HG03039 (cell line): ENCODE results near the gene PRSS23.
"Not testable (repeated sequence)": the region's sequence is repeated elsewhere in the genome, so short reads cannot be mapped to it uniquely, and the experiment has no call there.

ENCODE experiments used
- ATAC-seq: cut with Tn5 transposase; IDR thresholded peaks from one replicate; pipeline ENCODE4 v1.9.1; 2021; ENCODE audit warnings: mild to moderate bottlenecking, moderate library complexity; ENCODE audit not compliant: unreplicated experiment

The PRSS23 gene

GRCh38 chr11:86812322-86812670 is 12.0 kb downstream of the PRSS23 start:
- no peak for ATAC-seq

DNA sequence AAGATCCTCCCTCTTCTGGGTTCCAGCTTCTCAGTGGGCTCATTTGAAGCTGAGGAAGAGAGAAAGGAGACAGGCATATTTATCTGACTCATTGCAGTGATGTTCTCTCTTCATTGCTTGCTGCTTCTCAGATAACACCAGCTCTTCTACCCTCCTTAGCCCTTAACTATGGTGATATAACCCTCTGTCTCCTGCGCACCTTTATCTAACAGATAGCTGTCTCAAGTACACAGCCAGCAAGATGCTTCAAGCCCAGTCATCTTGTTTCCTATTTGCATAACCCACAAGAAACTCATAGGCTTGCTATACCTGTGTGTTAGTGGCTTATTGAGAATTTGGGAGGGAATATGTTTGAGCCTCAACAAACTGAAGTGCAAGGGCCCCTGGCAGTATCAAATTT is 12.6 kb downstream of the PRSS23 start:
- ATAC-seq = no peak

- no peak for ATAC-seq
Observed at GRCh38 chr11:86814775-86815174, 14.4 kb downstream of the PRSS23 start.

- no peak for ATAC-seq
Observed at GRCh38 chr11:86815726-86816125, 15.4 kb downstream of the PRSS23 start.

DNA sequence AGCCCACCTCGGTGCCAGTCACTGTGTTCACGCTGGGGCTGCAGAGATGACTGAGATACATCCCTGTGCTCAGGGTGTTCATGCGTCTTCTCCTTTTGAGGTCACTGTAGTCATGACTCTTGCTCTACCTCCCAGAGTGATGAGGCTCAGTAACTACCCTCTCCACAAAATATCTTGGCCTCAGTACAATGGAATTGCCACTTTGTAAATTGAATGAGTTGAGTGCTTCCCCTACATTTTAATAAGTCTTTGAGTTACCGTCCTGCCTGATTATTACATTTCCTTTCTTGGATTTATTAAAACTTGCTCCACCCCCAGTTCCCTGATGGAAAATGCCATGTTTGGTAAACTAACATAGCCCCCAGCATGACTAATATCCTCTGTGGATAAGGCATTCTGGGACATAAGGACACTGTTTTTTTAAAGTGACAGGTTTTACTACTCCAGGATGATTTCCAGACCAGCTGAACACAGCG is 15.9 kb downstream of the PRSS23 start:
- no peak for ATAC-seq

DNA sequence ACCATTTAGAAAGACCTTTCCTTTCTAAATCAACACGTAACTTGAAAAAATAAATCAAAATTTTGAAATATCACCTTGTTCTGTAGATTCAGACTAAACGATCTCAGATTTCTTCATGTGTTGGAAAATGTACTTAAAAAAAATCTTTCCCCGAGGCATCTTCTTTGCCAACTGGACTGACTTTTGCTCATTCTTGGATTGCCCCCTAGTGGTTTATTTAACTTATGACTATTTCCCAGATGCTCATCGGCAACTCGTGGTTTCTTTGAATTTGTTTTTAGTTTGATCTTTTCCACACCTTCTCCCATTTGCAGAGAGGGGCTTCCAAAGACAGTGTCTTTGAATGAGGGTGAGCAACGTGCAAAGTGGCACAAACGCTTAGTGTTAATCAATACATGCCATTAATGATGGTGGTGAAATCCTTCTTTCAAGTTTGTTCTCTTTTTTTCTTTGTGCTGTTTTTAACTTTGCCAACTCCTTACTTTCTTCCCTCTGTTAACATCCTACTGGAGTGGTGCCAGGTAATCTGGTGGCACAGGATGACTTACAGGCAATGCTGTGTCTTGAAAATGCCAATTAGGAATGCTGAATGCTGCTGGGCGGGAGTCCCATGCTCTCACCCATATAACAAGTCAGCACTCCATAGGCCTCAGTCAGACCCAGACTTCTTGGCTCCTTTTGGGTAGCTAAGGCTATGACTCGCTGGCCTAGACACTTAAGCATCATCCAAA is 18.3 kb downstream of the PRSS23 start:
- no peak for ATAC-seq

DNA sequence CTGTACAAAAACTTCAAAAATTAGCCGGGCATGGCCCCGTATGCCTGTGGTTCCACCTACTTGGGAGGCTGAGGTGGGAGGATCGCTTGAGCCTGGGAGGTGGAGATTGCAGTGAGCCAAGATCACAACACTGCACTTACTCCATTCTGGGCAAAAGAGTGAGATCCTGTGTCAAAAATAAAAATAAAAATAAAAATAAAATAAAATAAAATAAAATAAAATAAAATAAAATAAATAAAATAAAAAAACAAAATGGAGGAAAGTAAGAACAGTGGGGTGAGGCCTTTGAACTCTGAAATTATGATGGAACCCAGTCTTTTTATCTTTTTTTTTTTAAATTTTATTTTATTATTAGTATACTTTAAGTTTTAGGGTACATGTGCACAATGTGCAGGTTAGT is 23.8 kb downstream of the PRSS23 start:
- ATAC-seq = not testable (repeated sequence)

- not testable (repeated sequence) for ATAC-seq
Observed at GRCh38 chr11:86834376-86834775, 34.0 kb downstream of the PRSS23 start.

DNA sequence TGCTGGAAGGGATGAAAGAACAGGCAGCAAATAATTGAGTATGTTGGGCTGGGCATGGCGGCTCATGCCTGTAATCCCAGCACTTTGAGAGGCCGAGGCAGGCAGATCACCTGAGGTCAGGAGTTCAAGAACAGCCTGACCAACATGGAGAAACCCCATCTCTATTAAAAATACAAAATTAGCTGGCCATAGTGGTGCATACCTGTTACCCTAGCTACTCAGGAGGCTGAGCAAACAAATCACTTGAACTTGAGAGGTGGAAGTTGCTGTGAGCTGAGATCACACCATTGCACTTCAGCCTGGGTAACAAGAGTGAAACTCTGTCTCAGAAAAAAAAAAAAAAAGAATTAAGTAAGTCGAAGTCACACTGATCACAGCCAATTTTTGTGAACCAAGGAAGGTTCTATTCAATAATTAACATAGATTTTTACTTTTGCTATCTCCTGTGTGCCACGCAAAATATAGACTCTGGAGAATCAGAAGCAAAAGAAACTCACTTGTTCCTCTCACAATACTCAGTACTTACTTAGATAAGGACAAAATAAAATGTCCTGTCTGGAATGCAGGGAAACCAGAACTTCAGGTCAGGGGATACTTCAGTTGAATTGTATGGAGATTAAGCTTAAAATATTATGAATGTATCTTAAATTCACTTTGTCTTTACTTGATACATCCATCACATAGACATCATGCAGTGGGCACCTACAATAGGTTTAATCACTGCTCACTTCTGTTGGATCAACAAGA is 44.6 kb downstream of the PRSS23 start:
- not testable (repeated sequence) for ATAC-seq

DNA sequence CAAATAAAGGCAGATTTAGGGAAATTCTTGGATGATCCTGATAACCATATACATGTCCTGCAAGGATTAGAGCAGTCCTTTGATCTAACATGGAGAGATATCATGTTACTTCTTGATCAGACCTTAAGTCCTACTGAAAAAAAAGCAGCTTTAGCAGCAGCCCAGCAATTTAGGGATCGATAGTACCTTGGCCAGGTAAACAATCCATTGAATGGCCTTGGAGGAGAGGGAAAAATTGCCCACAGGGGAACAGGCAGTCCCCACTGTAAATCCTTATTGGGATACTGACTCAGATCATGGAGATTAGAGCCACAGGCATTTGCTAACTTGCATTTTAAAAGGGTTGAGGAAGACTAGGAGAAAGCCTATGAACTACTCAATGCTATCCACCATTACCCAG is 47.8 kb downstream of the PRSS23 start:
- ATAC-seq = no peak

DNA sequence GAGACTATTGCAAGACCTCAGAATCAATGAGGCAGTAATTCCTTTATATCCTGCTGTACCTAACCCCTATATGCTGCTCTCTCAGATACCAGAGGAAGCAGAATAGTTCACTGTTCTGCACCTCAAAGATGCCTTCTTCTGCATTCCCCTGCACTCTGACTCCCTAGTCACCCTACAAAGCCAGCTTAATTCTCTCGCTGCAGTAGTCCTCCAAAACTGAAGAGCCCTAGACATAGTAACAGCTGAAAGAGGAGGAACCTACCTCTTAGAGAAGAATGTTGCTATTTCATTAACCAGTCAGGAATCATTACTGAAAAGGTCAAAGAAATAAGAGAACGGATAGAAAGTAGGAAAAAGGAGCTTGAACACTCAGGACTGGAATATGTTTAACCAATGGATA is 49.3 kb downstream of the PRSS23 start:
- no peak for ATAC-seq
